Hippocampal formation (tissue), 2 donors: ENCODE data around the gene CECR2.

ENCODE experiments used
- DNase-seq, 2 donors: peaks; one replicate each; lab custom pipeline; 2025; lab: John Stamatoyannopoulos, UW

Gene CECR2

DNA sequence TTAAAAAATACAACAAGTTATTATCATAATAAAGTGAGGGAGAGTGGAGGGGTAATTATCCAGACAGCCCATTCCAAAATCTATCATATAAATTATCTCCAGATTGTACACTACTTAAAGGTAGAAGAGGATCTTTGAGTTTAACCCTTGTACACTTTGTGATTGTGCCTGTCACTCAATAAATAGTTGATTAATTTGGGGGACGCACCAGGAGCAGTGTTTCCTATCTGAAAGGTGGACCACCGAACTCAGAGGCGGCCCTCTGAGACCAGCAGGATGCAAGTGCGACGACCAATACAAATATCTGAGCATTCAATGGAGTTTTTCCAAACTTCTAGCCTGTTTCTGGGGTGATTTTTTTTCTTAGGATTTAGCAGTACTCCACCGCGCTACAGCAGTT, 1.1 kb upstream of the CECR2 start:
- no peak for DNase-seq

GRCh38 chr22:17368554-17369438, 464 bp upstream of the CECR2 start:
- peak; percentile 62 to 73 for DNase-seq

GRCh38 chr22:17370026-17370765, 936 bp downstream of the CECR2 start:
- no peak for DNase-seq

GRCh38 chr22:17370766-17371432, 1.6 kb downstream of the CECR2 start:
- DNase-seq, result no peak

GRCh38 chr22:17371448-17371847, 2.2 kb downstream of the CECR2 start:
- no peak for DNase-seq

DNA sequence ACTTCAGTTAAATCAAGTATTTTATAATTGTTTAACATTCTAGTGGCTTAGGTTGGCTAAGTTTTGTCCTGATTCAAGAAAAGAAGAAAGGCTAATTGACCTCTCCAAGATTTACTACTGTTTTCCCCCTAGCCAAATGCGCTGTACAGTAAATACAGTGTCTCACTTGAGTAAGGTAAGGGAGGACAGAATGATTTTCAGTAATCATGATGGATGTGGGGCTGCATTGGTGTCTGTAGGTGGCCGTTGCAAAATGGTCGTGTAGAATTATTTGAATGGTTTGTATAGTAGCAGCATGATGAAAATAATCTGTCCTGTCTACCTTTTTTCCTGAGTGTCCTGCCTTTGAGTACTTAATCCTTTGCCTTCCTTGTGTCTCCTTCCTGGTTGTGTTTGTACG, 4.6 kb downstream of the CECR2 start:
- DNase-seq, result no peak

GRCh38 chr22:17375914-17376614, 6.8 kb downstream of the CECR2 start:
- DNase-seq, result no peak

DNA sequence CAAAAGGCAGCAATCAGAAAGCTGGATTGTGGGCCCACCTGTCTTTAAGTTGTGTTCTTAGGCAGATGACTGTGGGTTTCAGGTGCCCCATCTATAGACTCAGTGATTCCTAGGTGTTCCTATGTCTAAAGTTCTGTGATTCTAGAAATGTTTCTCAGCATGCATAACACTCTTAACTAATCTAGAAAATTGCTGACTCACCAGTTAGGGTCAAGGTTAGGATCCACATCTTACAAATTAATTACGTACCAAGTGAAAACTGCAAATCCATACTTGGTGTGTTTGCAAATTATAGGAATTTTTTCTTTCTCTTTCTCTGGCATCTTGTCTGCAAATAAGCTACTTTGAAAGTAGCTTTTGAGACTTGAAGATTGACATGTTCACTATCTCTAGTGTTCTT, 7.7 kb downstream of the CECR2 start:
- DNase-seq, result no peak

DNA sequence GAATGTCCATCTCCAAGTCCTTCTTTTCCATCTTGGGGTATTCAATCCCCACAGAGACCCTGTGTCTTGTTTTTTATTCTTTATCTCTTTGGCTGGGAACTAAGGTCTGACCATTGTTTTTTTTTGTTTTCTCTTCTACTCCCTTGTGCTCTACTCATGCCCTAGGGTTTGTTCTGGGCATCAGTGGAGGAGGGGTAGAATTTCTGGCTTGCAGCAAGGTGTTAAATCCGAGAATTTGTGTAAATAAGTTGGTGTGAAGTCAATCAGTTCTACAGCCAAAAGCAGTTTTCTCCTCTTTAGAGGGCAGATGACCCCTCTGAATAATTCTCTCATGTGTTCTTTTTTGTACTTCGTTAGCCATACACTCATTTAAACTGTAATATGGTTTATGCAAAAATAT, 10.7 kb downstream of the CECR2 start:
- no peak for DNase-seq

GRCh38 chr22:17380359-17381087, 11.3 kb downstream of the CECR2 start:
- no peak for DNase-seq

- DNase-seq, result no peak
Measured at GRCh38 chr22:17381192-17381913, 12.1 kb downstream of the CECR2 start.

GRCh38 chr22:17384612-17385330, 15.5 kb downstream of the CECR2 start:
- DNase-seq, result no peak

DNA sequence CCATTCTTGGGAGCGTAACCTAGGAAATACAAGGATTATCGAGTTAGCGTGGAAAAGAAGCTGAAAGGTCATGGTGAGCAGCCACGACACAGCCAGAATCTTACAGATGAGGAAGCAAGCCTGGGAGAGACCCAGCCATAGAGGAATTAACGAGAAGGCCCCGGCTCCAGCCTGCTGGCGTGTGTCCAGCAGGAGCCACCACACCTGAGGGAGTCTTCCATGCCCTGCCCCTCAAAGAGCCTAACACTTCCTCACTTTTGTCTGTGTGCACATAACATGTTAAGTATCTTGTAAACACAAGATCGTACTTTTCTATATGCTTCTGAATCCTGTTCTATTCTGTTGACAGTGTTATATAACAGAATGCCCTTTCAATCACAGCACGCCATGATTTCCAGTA, 18.1 kb downstream of the CECR2 start:
- DNase-seq, result no peak

DNA sequence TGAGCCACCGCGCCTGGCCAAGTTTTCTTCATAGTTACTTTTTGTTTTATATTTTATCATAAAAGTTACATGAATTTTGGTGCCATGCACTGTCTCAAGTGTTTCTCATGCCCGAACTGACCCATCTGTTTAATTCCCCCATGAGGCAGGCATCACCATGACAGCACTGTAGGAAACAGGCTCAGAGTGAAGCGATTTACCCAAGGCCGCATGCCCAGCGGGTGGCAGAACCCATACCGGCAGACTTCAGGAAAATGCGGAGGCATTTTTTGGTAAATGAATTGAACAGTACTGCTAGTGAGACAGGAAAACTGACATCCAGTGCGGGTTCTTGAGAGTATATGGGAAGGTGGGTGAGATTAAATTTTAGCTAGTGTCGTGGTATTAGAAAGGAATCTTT, 19.0 kb downstream of the CECR2 start:
- no peak for DNase-seq

- DNase-seq, result no peak
Measured at GRCh38 chr22:17390087-17390486, 20.8 kb downstream of the CECR2 start.

DNA sequence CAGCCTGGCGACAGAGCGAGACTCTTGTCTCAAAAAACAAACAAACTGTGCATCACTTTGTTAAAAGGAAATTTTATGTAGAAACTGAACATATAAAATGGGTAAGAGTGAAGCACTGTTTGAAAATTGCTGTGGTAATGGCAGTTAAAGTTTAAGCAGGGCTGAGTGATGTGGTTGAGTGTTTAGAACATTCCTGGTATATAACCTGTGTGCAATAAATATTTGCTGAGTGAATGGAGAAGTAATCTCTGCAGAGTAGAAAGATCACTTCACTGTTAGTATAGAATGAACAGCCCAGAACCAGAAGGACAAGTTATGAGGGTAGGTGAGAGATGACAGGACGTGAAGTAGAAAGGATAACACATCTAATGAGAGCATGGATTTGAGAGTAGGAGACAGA, 27.3 kb downstream of the CECR2 start:
- DNase-seq, result no peak

DNA sequence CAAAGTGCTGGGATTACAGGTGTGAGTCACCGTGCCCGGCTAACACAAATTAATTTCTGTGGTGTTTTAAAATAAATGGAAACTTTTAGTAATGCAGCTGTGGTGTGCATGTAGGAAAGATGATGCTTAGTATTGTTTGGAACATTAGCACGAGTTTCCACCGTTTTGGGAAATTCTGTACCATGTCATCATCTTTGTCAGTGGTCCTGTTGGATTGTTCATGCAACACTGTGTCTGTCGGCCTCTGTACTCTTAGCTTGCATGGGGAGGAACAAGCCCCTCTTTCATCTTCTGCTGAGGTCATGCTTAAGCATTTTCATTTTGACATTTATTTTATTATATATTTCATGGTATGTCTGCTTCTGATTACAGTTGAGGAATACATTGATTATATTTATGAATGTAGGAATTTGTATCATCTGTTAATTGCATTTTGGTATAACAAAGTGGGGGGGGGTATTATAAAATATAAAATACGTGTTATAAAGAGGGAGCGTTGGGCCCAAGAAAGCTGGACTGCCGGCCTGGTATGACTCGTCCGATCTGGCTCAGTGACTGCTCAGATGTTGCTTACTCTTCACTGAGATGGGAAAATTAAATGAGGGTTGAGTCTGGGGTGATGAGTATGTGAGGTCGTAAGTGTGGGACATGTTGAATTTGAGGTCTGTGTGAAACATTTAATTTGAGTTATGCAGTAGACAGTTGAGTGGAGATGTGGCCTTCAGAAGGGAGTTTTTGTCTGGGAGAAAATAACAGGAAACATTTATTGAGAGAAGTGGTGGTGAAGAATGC, 28.7 kb downstream of the CECR2 start:
- DNase-seq, result no peak

- DNase-seq, result no peak
Measured at GRCh38 chr22:17400305-17400704, 31.0 kb downstream of the CECR2 start.

DNA sequence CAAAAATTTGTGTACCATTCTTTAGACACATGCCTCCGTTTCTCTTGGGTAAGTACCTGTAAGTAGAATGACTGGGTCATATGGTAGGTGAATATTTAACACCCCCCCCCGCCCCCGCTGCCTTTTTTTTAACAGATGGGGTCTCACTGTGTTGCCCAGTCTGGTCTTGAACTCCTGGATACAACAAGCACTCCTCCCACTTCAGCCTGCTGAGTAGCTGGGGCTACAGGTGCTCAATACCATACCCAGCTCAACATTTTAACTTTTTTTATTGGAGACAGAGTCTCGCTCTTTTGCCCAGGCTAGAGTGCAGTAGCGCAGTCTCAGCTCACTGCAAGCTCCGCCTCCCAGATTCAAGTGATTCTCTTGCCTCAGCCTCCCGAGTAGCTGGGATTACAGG, 32.5 kb downstream of the CECR2 start:
- no peak for DNase-seq
